SK-N-SH (cell line): ENCODE results near the gene STXBP6. TPM values are rescaled to one million over a fixed set of nuclear protein-coding genes. Genes with fewer than 3 reads are reported as not detected.

Source experiments
- CTCF ChIA-PET: fragments of 300-600, 350-600 bp; formaldehyde crosslinking; extraction: SDS; loops from one replicate; lab custom pipeline; 2021; lab: Yijun Ruan, JAX
- POLR2A ChIA-PET: fragments of 350-600 bp; sonication (Branson Sonifier 250); formaldehyde crosslinking; extraction: SDS; loops from one replicate; lab custom pipeline; 2020; ENCODE audit warnings: antibody characterized with exemption, inconsistent platforms; lab: Yijun Ruan, JAX
- DNase-seq: peaks from one replicate; pipeline ENCODE4 v3.0.0; 2012
- H2AFZ ChIP-seq: fragments of 200-600 bp; sonication (generic); 2 replicates; pipeline ENCODE4 v1.8.1; 2016; ENCODE audit warnings: antibody characterized with exemption, mild to moderate bottlenecking, low read depth
- H3F3A ChIP-seq: fragments of 200-600 bp; sonication (generic); replicated peaks from 2 replicates; pipeline ENCODE3; 2016; ENCODE audit warnings: antibody characterized with exemption, mild to moderate bottlenecking; ENCODE audit not compliant: insufficient read depth
- H3K27ac ChIP-seq, 2 experiments: fragments of 200-500 bp in 1 of 2; fragments of 200-600 bp in 1 of 2; sonication (Bioruptor generic) in 1 of 2; sonication (generic), shearing (Covaris generic) in 1 of 2; 2 replicates each; pipeline versions ENCODE4 v1.5.1 to v1.6.1; 2014 to 2016; ENCODE audit warnings: low read depth in 2 of 2, inconsistent platforms in 1 of 2, low read length in 1 of 2, mild to moderate bottlenecking in 1 of 2, mixed read lengths in 1 of 2
- H3K27me3 ChIP-seq: fragments of 200-600 bp; sonication (generic), shearing (Covaris generic); 2 replicates; pipeline ENCODE4 v1.6.1; 2016; ENCODE audit warnings: mixed run types; ENCODE audit not compliant: insufficient read depth
- H3K36me3 ChIP-seq, 2 experiments: fragments of 200-500 bp in 1 of 2; fragments of 200-600 bp in 1 of 2; sonication (Bioruptor generic) in 1 of 2; sonication (generic) in 1 of 2; replicated peaks in 1 of 2; 2 replicates each; pipeline versions ENCODE3 to v1.5.1; 2014 to 2016; ENCODE audit warnings: low read length in 1 of 2, mild to moderate bottlenecking in 1 of 2; ENCODE audit not compliant: insufficient read depth in 2 of 2, control insufficient read depth in 1 of 2
- H3K4me1 ChIP-seq, 2 experiments: fragments of 200-500 bp in 1 of 2; fragments of 200-600 bp in 1 of 2; sonication (Bioruptor generic) in 1 of 2; sonication (generic), shearing (Covaris generic) in 1 of 2; 2 replicates each; pipeline versions ENCODE4 v1.5.1 to v1.6.1; 2014 to 2016; ENCODE audit warnings: low read depth in 1 of 2, low read length in 1 of 2, mixed run types in 1 of 2; ENCODE audit not compliant: insufficient read depth in 2 of 2, control insufficient read depth in 1 of 2
- H3K4me2 ChIP-seq: fragments of 200-600 bp; sonication (generic), shearing (Covaris generic); 2 replicates; pipeline ENCODE4 v1.6.1; 2017; ENCODE audit warnings: mixed run types
- H3K4me3 ChIP-seq, 2 experiments: fragments of 200-500 bp in 1 of 2; fragments of 200-600 bp in 1 of 2; sonication (Bioruptor generic) in 1 of 2; sonication (generic), shearing (Covaris generic) in 1 of 2; 2 replicates each; pipeline versions ENCODE4 v1.5.1 to v1.8.1; 2014 to 2016; ENCODE audit warnings: low read depth in 2 of 2, inconsistent platforms in 1 of 2, low read length in 1 of 2, mild to moderate bottlenecking in 1 of 2, mixed read lengths in 1 of 2, moderate library complexity in 1 of 2
- H3K79me2 ChIP-seq: fragments of 200-600 bp; sonication (generic); 2 replicates; pipeline ENCODE4 v1.8.1; 2017; ENCODE audit warnings: mild to moderate bottlenecking; ENCODE audit not compliant: insufficient read depth
- H3K9ac ChIP-seq: fragments of 200-600 bp; sonication (generic); 2 replicates; pipeline ENCODE4 v1.6.1; 2017; ENCODE audit warnings: mixed run types
- H3K9me2 ChIP-seq: fragments of 200-600 bp; sonication (generic); 2 replicates; pipeline ENCODE4 v1.6.1; 2017; ENCODE audit warnings: mixed run types
- H3K9me3 ChIP-seq: fragments of 200-600 bp; sonication (generic); 2 replicates; pipeline ENCODE4 v1.6.1; 2017; ENCODE audit warnings: mixed run types, mild to moderate bottlenecking, moderate library complexity
- H4K20me1 ChIP-seq: fragments of 200-600 bp; sonication (generic); 2 replicates; pipeline ENCODE4 v1.6.1; 2017; ENCODE audit warnings: mild to moderate bottlenecking, mixed run types; ENCODE audit not compliant: insufficient read depth
- ELF1 ChIP-seq: IDR thresholded peaks from 2 replicates; pipeline ENCODE4 v1.4.0; 2012
- EP300 ChIP-seq, 2 experiments: IDR thresholded peaks; 2 replicates each; pipeline versions ENCODE4 v1.4.0 to v1.6.1; 2012; ENCODE audit warnings: borderline replicate concordance in 1 of 2, low read depth in 1 of 2, low read length in 1 of 2
- FOXJ3 ChIP-seq: sonication (generic); formaldehyde crosslinking; IDR thresholded peaks from 2 replicates; pipeline ENCODE4 v1.5.1; 2020; ENCODE audit warnings: mild to moderate bottlenecking, missing genetic modification reagents
- FOXM1 ChIP-seq: IDR thresholded peaks from 2 replicates; pipeline ENCODE4 v1.4.0; 2012; ENCODE audit warnings: low read depth, mild to moderate bottlenecking
- GABPA ChIP-seq: IDR thresholded peaks from 2 replicates; pipeline ENCODE4 v1.4.0; 2012; ENCODE audit warnings: low read depth, mild to moderate bottlenecking
- GATA2 ChIP-seq: sonication (generic); formaldehyde crosslinking; IDR thresholded peaks from 2 replicates; pipeline ENCODE4 v1.5.0; 2020; ENCODE audit warnings: mild to moderate bottlenecking, missing genetic modification reagents
- JUND ChIP-seq: IDR thresholded peaks from 2 replicates; pipeline ENCODE4 v1.4.0; 2012
- MXI1 ChIP-seq: IDR thresholded peaks from 2 replicates; pipeline ENCODE4 v1.6.1; 2012; ENCODE audit warnings: mild to moderate bottlenecking, low read depth, low read length, improper control_type of control experiment
- NFIC ChIP-seq: IDR thresholded peaks from 2 replicates; pipeline ENCODE4 v1.4.0; 2012; ENCODE audit warnings: borderline replicate concordance
- RAD21 ChIP-seq: IDR thresholded peaks from 2 replicates; pipeline ENCODE4 v1.6.1; 2012; ENCODE audit warnings: mild to moderate bottlenecking, low read length
- RCOR1 ChIP-seq: fragments of 150-350 bp; IDR thresholded peaks from 2 replicates; pipeline ENCODE4 v1.6.1; 2017; ENCODE audit warnings: antibody characterized with exemption, low read length
- RFX5 ChIP-seq: IDR thresholded peaks from 2 replicates; pipeline ENCODE4 v1.6.1; 2012; ENCODE audit warnings: mild to moderate bottlenecking, improper control_type of control experiment, low read length
- TAF1 ChIP-seq: IDR thresholded peaks from 2 replicates; pipeline ENCODE4 v1.6.1; 2012; ENCODE audit warnings: low read depth, mild to moderate bottlenecking, low read length, moderate library complexity, borderline replicate concordance
- TCF12 ChIP-seq: IDR thresholded peaks from 2 replicates; pipeline ENCODE4 v1.4.0; 2012
- TEAD4 ChIP-seq: IDR thresholded peaks from 2 replicates; pipeline ENCODE4 v1.4.0; 2012; ENCODE audit warnings: mild to moderate bottlenecking, borderline replicate concordance; ENCODE audit not compliant: insufficient read depth
- WGBS: methylation state at CpG from one replicate; pipeline ENCODE4 v1.1.6; 2017; ENCODE audit warnings: low lambda C conversion rate; 5-methylcytosine and 5-hydroxymethylcytosine counted together
- polyA plus RNA-seq, 3 experiments: library from polyadenylated mRNA; depleted of rRNA; stranded (reverse); fragments of >200 nt; gene quantifications; 2 replicates each; pipeline ENCODE4 v1.2.3, GENCODE V29; 2012
- TF ChIP-seq, protein P1 (sequence below): IDR thresholded peaks from 2 replicates; pipeline ENCODE4 v1.4.0; 2012; ENCODE audit warnings: low read depth, borderline replicate concordance
- TF ChIP-seq, protein P2 (sequence below): fragments of 150-350 bp; IDR thresholded peaks from 2 replicates; pipeline ENCODE4 v1.6.1; 2017; ENCODE audit warnings: antibody characterized with exemption, low read length, low read depth, borderline replicate concordance
- TF ChIP-seq, protein P3 (sequence below): IDR thresholded peaks from 2 replicates; pipeline ENCODE4 v1.4.0; 2012; ENCODE audit warnings: low read depth, borderline replicate concordance

The STXBP6 gene
- polyA plus RNA-seq, 1 of the 3 experiments (the other 2 are of a cell fraction), result 0.16 TPM

GRCh38 chr14:24978862-24979724 is 70.9 kb downstream of the STXBP6 start:
- Histone ChIP-seq H2AFZ (no peak overlapping the region), H3K9me3 (no peaks in the 10 kb centered on the region), H3K36me3 (no peaks in the 10 kb centered on the region), H3F3A (no peaks in the 10 kb centered on the region), H4K20me1 (no peaks in the 10 kb centered on the region), H3K4me1 (no peaks in the 10 kb centered on the region), H3K27me3 (no peaks in the 10 kb centered on the region), H3K9me2 (no peaks in the 10 kb centered on the region), H3K4me2 (no peak overlapping the region), H3K27ac (no peak overlapping the region), H3K79me2 (no peaks in the 10 kb centered on the region), H3K9ac (no peak overlapping the region), H3K4me3 (no peak overlapping the region)
- ChIA-PET POLR2A (no interaction called here), CTCF (interaction anchor here (1.1 kb wide), 1 partner anchor 9 kb away, joined by 3 read pairs; no protein-coding TSS in a partner anchor)
- 6% methylated on average over 2 of the region's 2 CpGs for WGBS
- DNase-seq, result no peak
- TF ChIP-seq, protein P1, sequence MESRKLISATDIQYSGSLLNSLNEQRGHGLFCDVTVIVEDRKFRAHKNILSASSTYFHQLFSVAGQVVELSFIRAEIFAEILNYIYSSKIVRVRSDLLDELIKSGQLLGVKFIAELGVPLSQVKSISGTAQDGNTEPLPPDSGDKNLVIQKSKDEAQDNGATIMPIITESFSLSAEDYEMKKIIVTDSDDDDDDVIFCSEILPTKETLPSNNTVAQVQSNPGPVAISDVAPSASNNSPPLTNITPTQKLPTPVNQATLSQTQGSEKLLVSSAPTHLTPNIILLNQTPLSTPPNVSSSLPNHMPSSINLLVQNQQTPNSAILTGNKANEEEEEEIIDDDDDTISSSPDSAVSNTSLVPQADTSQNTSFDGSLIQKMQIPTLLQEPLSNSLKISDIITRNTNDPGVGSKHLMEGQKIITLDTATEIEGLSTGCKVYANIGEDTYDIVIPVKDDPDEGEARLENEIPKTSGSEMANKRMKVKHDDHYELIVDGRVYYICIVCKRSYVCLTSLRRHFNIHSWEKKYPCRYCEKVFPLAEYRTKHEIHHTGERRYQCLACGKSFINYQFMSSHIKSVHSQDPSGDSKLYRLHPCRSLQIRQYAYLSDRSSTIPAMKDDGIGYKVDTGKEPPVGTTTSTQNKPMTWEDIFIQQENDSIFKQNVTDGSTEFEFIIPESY, result no peak
- no peak for TF ChIP-seq GABPA
- TF ChIP-seq MXI1, result no peak
- no peak for TF ChIP-seq RCOR1
- no peak for TF ChIP-seq TCF12
- TF ChIP-seq RFX5, result no peak
- TF ChIP-seq FOXJ3, result no peak
- no peak for TF ChIP-seq EP300 (IDR thresholded peaks at IDR 0.05; ENCODE audit: borderline replicate concordance in 1 of 2, low read depth in 1 of 2, low read length in 1 of 2)
- TF ChIP-seq TEAD4, result no peak
- no peak for TF ChIP-seq FOXM1
- no peak for TF ChIP-seq TAF1
- TF ChIP-seq RAD21, result no peak
- no peak for TF ChIP-seq NFIC
- no peak for TF ChIP-seq JUND
- no peak for TF ChIP-seq ELF1
- TF ChIP-seq, protein P2, sequence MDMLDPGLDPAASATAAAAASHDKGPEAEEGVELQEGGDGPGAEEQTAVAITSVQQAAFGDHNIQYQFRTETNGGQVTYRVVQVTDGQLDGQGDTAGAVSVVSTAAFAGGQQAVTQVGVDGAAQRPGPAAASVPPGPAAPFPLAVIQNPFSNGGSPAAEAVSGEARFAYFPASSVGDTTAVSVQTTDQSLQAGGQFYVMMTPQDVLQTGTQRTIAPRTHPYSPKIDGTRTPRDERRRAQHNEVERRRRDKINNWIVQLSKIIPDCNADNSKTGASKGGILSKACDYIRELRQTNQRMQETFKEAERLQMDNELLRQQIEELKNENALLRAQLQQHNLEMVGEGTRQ, result no peak
- TF ChIP-seq GATA2, result no peak
- TF ChIP-seq, protein P3, sequence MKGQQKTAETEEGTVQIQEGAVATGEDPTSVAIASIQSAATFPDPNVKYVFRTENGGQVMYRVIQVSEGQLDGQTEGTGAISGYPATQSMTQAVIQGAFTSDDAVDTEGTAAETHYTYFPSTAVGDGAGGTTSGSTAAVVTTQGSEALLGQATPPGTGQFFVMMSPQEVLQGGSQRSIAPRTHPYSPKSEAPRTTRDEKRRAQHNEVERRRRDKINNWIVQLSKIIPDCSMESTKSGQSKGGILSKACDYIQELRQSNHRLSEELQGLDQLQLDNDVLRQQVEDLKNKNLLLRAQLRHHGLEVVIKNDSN, result no peak
